DND-41 (cell line): ENCODE results near the gene RIC1.
"Not testable (repeated sequence)": the region's sequence is repeated elsewhere in the genome, so short reads cannot be mapped to it uniquely, and the experiment has no call there.

Source experiments
- ATAC-seq: fragments of 200-7000 bp; cut with Tn5 transposase; 3 replicates; pipeline ENCODE4 v1.9.1; 2021; ENCODE audit warnings: low read depth; ENCODE audit not compliant: insufficient read depth
- DNase-seq: peaks from one replicate; pipeline ENCODE4 v3.0.0-alpha.2; 2020
- H2AFZ ChIP-seq: 2 replicates; pipeline ENCODE4 v1.6.0; 2012; ENCODE audit warnings: low read depth, low read length
- H3K27ac ChIP-seq: 2 replicates; pipeline ENCODE4 v1.5.1; 2012; ENCODE audit warnings: low read length, inconsistent platforms
- H3K27me3 ChIP-seq: fragments of 200-600 bp; sonication (generic); 2 replicates; pipeline ENCODE4 v1.6.0; 2012; ENCODE audit warnings: low read length, mild to moderate bottlenecking, inconsistent platforms; ENCODE audit not compliant: insufficient read depth, poor library complexity
- H3K36me3 ChIP-seq: 2 replicates; pipeline ENCODE4 v1.5.1; 2012; ENCODE audit warnings: low read length, inconsistent platforms; ENCODE audit not compliant: insufficient read depth
- H3K4me1 ChIP-seq: 2 replicates; pipeline ENCODE4 v1.5.1; 2012; ENCODE audit warnings: mild to moderate bottlenecking, low read length; ENCODE audit not compliant: insufficient read depth
- H3K4me2 ChIP-seq: 2 replicates; pipeline ENCODE4 v1.6.0; 2012; ENCODE audit warnings: mild to moderate bottlenecking, moderate library complexity, low read length, inconsistent platforms; ENCODE audit not compliant: insufficient read depth
- H3K4me3 ChIP-seq, 2 experiments: fragments of 200-600 bp in 1 of 2; shearing (Covaris generic) in 1 of 2; 2 replicates each; pipeline ENCODE4 v1.5.1; 2012 to 2016; ENCODE audit warnings: inconsistent platforms in 2 of 2, low read length in 2 of 2, mild to moderate bottlenecking in 2 of 2, low read depth in 1 of 2, moderate library complexity in 1 of 2
- H3K79me2 ChIP-seq: 2 replicates; pipeline ENCODE4 v1.6.0; 2012; ENCODE audit warnings: low read length, inconsistent platforms; ENCODE audit not compliant: insufficient read depth
- H3K9ac ChIP-seq: 2 replicates; pipeline ENCODE4 v1.6.0; 2012; ENCODE audit warnings: low read depth, mild to moderate bottlenecking, inconsistent platforms, low read length, moderate library complexity
- H3K9me3 ChIP-seq: 2 replicates; pipeline ENCODE4 v1.5.1; 2012; ENCODE audit warnings: low read length, moderate library complexity, mild to moderate bottlenecking, inconsistent platforms; ENCODE audit not compliant: insufficient read depth, severe bottlenecking
- H4K20me1 ChIP-seq: 2 replicates; pipeline ENCODE4 v1.6.0; 2012; ENCODE audit warnings: low read length; ENCODE audit not compliant: insufficient read depth
- CTCF ChIP-seq: IDR thresholded peaks from 2 replicates; pipeline ENCODE4 v1.5.1; 2012; ENCODE audit warnings: borderline replicate concordance, low read length, moderate library complexity, mild to moderate bottlenecking; ENCODE audit not compliant: poor library complexity, severe bottlenecking; ENCODE audit errors: extremely low read depth
- EZH2 ChIP-seq: IDR thresholded peaks from 3 replicates; pipeline ENCODE4 v1.6.1; 2012; ENCODE audit warnings: borderline replicate concordance, low read depth, mild to moderate bottlenecking, moderate library complexity, low read length, inconsistent platforms; ENCODE audit not compliant: severe bottlenecking

Gene RIC1

GRCh38 chr9:5715548-5716127, 86.7 kb downstream of the RIC1 start:
- DNase-seq (no peak), ATAC-seq (no peak)
- Histone ChIP-seq H3K79me2 (no peaks in the 10 kb centered on the region), H4K20me1 (no peaks in the 10 kb centered on the region), H3K9me3 (no peaks in the 10 kb centered on the region), H3K4me1 (no peaks in the 10 kb centered on the region), H3K27me3 (no peaks in the 10 kb centered on the region), H3K4me2 (no peak overlapping the region), H3K4me3 (no peak overlapping the region), H2AFZ (no peak overlapping the region), H3K27ac (no peak overlapping the region), H3K9ac (no peak overlapping the region), H3K36me3 (peaks cover 5% of the 10 kb centered on the region; the same call in 1 of the 2 replicates)
- TF ChIP-seq EZH2, result no peak
- TF ChIP-seq CTCF, result no peak

GRCh38 chr9:5717434-5717833, 88.5 kb downstream of the RIC1 start:
- not testable (repeated sequence) for H3K9me3 ChIP-seq, H2AFZ ChIP-seq, ATAC-seq, H3K4me2 ChIP-seq, H3K4me3 ChIP-seq, H3K79me2 ChIP-seq, DNase-seq, H3K27ac ChIP-seq, H3K4me1 ChIP-seq, H4K20me1 ChIP-seq, H3K9ac ChIP-seq, H3K27me3 ChIP-seq
- peaks cover 18% of the 10 kb centered on the region for H3K36me3 ChIP-seq

GRCh38 chr9:5718296-5719032, 89.6 kb downstream of the RIC1 start:
- Histone ChIP-seq H3K9ac (no peak overlapping the region), H2AFZ (no peak overlapping the region), H3K79me2 (no peaks in the 10 kb centered on the region), H3K4me1 (no peaks in the 10 kb centered on the region), H4K20me1 (no peaks in the 10 kb centered on the region), H3K4me3 (no peak overlapping the region), H3K9me3 (no peaks in the 10 kb centered on the region), H3K4me2 (no peak overlapping the region), H3K27ac (no peak overlapping the region), H3K36me3 (peaks cover 22% of the 10 kb centered on the region), H3K27me3 (no peaks in the 10 kb centered on the region)
- no peak for ATAC-seq
- no peak for TF ChIP-seq CTCF
- TF ChIP-seq EZH2, result no peak
- DNase-seq, result no peak

GRCh38 chr9:5719100-5719926, 90.4 kb downstream of the RIC1 start:
- no peaks in the 10 kb centered on the region for H3K9me3 ChIP-seq
- no peak overlapping the region for H2AFZ ChIP-seq
- H4K20me1 ChIP-seq, result no peaks in the 10 kb centered on the region
- no peak overlapping the region for H3K4me2 ChIP-seq
- DNase-seq, result no peak
- H3K79me2 ChIP-seq, result no peaks in the 10 kb centered on the region
- peaks cover 22% of the 10 kb centered on the region for H3K36me3 ChIP-seq
- H3K27ac ChIP-seq, result no peak overlapping the region
- ATAC-seq, result no peak
- H3K4me1 ChIP-seq, result no peaks in the 10 kb centered on the region
- H3K4me3 ChIP-seq, result no peak overlapping the region
- no peak for TF ChIP-seq CTCF
- H3K9ac ChIP-seq, result no peak overlapping the region
- H3K27me3 ChIP-seq, result no peaks in the 10 kb centered on the region
